Epithelial cell of esophagus (primary cell): ENCODE measurements around the gene FOXN1.

Experiments used
- DNase-seq: peaks from one replicate; pipeline ENCODE4 v3.0.0; 2010; ENCODE audit warnings: low read depth
- H3K4me3 ChIP-seq: 2 replicates; pipeline ENCODE4 v1.5.1; 2011; ENCODE audit warnings: mild to moderate bottlenecking, low read length, control low read depth
- CTCF ChIP-seq: IDR thresholded peaks from 2 replicates; pipeline ENCODE4 v1.5.1; 2011; ENCODE audit warnings: low read depth, mild to moderate bottlenecking, low read length, control low read depth, inconsistent platforms; ENCODE audit not compliant: insufficient read depth; ENCODE audit errors: missing control alignments

FOXN1 gene

DNA sequence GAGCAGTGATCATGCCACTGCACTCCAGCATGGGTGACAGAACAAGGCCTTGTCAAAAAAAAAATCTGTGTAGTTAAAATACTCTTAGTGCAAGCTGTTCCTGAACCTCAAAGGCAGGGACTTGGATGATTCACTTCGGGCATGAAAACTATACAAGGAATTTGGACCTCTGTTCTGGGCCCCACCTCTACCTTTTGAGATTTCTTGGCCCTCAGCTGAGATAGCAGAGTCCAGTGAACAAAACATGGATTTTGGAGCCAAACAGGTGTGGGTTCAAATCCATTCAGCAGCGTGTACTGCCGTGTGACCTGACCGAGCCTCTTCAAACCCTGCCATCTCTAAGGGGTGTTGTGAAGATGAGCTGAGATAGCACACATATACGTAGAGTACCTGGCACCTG lies 25.9 kb upstream of the FOXN1 start:
- TF ChIP-seq CTCF = no peak

DNA sequence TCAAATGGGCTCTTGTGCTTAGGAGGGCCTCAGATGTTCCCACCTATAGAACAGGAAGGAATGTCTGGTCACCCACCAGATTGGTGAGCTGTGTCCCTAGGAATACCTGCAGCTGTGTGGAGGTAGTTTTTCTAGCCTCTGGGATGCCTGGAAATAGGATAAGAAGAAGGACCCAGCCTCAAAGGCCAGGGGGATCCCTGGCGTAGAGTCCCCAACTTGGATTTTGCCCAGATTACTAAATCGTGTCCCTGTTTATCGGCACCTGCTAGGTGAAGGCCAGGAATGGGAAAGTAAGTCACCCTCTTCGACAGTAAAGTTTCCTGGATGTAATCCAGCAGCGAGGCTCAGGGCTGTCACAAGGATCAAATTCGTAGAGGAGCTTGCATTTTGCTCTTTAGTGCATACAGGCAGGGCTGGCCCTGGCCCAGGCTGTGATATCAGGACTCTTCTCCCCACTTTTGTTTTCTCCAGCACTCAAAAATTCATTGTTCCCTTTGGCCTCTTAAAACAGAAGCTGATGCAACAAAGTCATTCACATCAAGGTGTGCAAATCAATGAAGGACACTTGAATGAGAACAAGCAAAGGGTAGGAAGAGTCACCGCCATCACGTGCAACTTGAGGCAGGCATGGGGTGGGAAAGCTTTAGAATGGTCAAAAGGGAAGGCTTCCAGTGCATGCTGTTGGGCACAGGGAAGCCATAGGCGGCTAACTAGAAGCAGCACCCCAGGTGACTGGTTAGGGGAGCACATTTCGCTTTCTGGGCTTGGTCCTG lies 25.2 kb upstream of the FOXN1 start:
- TF ChIP-seq CTCF = no peak
- no peak overlapping the region for H3K4me3 ChIP-seq
- no peak for DNase-seq

More for the DNA sequence above, 25.9 kb upstream of the FOXN1 start:
- H3K4me3 ChIP-seq = no peak overlapping the region
- DNase-seq = no peak

DNA sequence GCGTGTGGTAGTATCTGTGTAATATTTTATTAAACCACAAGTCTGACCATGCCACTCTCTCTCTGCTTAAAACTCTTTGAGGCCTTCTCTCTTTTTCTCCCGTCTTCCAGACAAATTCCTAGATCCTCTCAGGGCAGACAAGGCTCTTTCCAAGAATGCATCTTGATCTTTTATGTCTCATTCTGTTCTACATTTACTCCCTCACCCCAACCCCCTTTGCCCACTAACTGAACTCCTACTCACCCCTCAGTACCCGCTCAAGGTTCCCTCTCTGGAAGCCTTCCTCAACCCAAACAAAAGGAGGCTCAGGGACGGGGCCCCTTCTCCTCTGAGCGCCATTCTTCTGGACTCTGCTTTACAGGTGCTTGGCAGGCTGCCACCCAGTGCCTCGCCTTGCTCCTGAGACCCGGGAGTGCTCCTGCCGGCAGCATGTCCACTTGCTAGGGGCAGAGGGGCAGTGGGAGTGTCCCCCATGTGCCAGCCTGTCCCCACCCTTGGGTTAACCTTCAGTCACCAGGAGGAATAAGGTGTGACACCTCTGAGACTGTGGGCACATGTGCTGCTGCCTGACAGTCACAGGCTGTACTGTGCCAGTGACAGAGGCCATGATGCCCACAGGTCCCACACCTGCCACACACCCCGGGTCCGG lies 23.5 kb upstream of the FOXN1 start:
- DNase-seq = no peak
- H3K4me3 ChIP-seq = no peak overlapping the region
- TF ChIP-seq CTCF = no peak

DNA sequence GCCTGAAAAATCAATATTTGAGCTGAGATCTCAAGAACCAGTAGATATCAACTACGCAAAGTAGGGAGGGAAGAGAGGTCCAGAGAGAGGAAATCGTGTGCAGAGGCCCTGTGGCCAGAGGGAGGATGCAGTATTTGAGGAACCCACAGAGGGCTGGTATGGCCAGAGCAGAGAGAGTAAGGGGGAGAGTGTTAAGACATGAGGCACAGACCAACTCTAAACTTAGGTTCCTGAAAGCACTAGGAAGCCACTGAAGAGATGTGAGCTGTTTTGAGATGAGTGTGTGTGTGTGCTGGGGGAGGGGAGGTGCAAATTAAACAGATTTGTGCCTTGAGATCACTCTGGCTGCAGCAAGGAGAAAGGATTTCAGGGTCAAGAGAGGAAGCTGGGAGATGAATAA lies 21.9 kb upstream of the FOXN1 start:
- no peak for TF ChIP-seq CTCF
- DNase-seq = no peak
- H3K4me3 ChIP-seq = no peak overlapping the region

DNA sequence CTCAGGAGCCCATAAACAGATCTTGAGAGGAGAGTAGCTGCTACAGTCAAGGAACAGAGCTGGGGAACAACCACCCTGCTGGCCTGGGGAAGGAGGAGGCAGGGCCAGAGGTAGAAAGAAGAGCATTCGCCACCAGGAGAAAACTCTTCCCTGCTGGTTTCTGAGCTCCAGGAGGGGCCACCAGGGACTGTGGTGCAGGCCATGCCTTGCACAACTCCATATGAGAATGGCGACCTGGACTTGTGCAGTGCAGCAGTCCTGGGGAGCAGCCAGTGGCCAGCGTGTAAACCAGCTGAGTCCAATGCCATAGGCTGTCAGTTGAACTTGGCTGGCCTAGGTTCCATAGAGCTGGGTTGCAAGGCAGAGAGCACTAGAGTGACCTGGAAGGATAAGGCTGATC lies 21.1 kb upstream of the FOXN1 start:
- no peak overlapping the region for H3K4me3 ChIP-seq
- TF ChIP-seq CTCF = no peak
- DNase-seq = no peak

DNA sequence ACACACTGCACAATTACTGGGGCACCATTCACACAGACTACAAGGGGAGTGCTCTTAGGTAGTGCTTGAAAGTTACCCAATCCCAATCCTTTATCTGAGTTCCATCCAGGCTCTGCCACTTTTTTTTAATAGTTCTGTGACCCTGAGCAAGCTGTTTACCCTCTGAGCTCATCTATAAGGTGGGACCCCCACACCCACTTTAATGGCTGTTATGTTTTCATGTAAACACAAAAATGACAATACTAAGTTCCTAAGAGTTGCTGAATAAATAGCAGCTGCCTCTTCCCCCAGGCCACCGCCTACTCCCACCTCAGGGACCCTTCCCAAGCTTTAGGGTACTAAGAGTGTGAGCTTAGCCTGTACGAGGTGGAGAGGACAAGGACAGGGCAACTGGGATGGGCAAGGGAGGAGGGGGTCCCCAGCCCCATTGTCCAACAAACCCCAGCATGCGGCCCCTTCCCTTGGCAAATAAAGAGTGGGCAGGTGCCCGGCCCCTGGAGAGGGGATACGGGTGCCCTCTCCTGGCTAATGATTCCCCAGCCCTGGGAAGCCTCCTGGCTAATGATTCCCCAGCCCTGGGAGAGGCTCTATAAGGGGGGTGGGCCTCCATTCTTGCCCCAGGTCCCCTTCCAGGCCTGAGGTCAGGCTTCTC lies 18.1 kb upstream of the FOXN1 start:
- no peak for TF ChIP-seq CTCF
- no peak for DNase-seq
- no peak overlapping the region for H3K4me3 ChIP-seq
